Cardiac septum (tissue), 1 donor: ENCODE measurements around the gene PPARD. TPM values are rescaled to one million over a fixed set of nuclear protein-coding genes. Genes with fewer than 3 reads are reported as not detected.

Source experiments
- DNase-seq: peaks from one replicate; pipeline ENCODE4 v3.0.0-alpha.2; 2020; ENCODE audit warnings: low spot score
- intact Hi-C: fragments of 100-400 bp; cut with DNase I; formaldehyde crosslinking; loops from one replicate; pipeline ENCODE4 v1.14.0; 2022
- microRNA-seq: library from miRNA; unstranded; fragments of <30 nt; microRNA quantifications from one replicate; pipeline ENCODE4 v1.2.0, GENCODE V29; 2020
- total RNA-seq: library from RNA; stranded (reverse); fragmentation: NEBNext Ultra II Directional; extraction: Animal tissue kit (Norgen Biotek cat#: 25700); gene quantifications from one replicate; pipeline ENCODE4 v1.2.1, GENCODE V29; 2021
- donor health status: DM: no; HTN: no; CAD: no.

Gene PPARD
- total RNA-seq, 1 donor from 2014 or later, result 19.0 TPM

- intact Hi-C loops, result no loop called here
- DNase-seq, result no peak
Observed at GRCh38 chr6:35474131-35474941, 132.0 kb downstream of the PPARD start.

GRCh38 chr6:35474942-35475570 is 132.7 kb downstream of the PPARD start:
- no peak for DNase-seq
- intact Hi-C loops, result no loop called here

- intact Hi-C loops, result no loop called here
- DNase-seq, result no peak
Observed at GRCh38 chr6:35475573-35475972, 133.2 kb downstream of the PPARD start.

GRCh38 chr6:35476004-35476403 is 133.6 kb downstream of the PPARD start:
- intact Hi-C loops, result no loop called here
- no peak for DNase-seq

GRCh38 chr6:35477028-35477427 is 134.7 kb downstream of the PPARD start:
- DNase-seq, result no peak
- intact Hi-C loops, result no loop called here

Small RNA genes lying within 50 kb of the gene (microRNA-seq; reads per million reads assigned to microRNA genes)
- gene MIR7111, result not detected

Other genes starting within 250 kb of the PPARD start
- gene TCP11, start 201.2 kb upstream of the PPARD start, total RNA-seq, result not detected
- gene SCUBE3, start 128.6 kb upstream of the PPARD start, total RNA-seq, result 5.2 TPM
- gene ZNF76, start 82.8 kb upstream of the PPARD start, total RNA-seq, result 39.9 TPM
- 1.7 TPM for gene DEF6, start 44.7 kb upstream of the PPARD start, total RNA-seq
- gene FANCE, start 109.8 kb downstream of the PPARD start, total RNA-seq, result 2.9 TPM
- 432 TPM for gene RPL10A, start 125.8 kb downstream of the PPARD start, total RNA-seq
- gene TEAD3, start 154.5 kb downstream of the PPARD start, total RNA-seq, result 63.3 TPM
- not detected for gene TULP1, start 170.3 kb downstream of the PPARD start, total RNA-seq